COLO668 (cell line): ENCODE data around the gene MRM3.
"Not testable (repeated sequence)": the region's sequence is repeated elsewhere in the genome, so short reads cannot be mapped to it uniquely, and the experiment has no call there.

Source experiments
- DNase-seq: peaks from one replicate; lab custom pipeline; 2025; ENCODE audit not compliant: unreplicated experiment; lab: John Stamatoyannopoulos, UW

MRM3 gene

GRCh38 chr17:823501-823902 lies 41.3 kb downstream of the MRM3 start:
- DNase-seq: no peak

DNA sequence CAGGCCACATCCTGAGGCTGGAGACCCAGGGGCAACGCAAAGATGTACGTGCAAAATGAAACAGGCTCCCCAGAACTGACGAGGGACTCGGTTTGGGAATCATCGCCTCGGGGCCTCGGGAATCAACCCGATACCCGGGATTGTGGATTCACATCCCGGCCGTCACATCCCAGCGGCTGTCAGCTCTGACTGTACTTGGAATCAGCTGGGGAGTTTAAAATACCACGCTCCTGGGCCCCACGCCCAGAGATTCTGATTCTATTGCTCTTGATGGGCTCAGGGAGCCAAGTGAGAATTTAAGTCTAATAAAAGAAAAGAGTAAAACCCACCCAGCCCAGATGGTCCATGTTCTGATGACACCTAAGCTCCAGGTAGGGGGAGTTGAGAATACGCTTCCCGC lies 42.2 kb downstream of the MRM3 start:
- no peak for DNase-seq

DNA sequence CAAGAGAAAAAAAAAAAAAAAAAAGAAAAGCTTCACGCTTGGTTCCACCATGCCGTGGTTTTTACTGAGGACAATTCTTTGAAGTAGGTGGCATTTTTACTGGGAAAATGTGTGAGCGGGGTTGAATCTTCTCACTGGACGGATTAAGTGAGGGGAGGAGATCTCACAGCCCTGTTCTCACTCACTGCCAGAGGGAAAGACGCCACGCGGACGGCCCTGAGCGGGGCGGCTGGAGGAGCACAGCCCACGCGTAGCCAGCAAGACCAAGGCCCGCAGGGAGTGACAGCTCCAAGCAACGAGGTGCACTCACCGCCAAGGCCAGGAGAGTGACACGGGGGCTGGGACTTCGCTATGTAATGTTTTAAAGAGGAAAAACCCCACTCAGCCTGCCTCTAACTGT lies 43.1 kb downstream of the MRM3 start:
- DNase-seq: no peak

- no peak for DNase-seq
Observed at GRCh38 chr17:826778-827177, 44.6 kb downstream of the MRM3 start.

GRCh38 chr17:828761-829160 lies 46.6 kb downstream of the MRM3 start:
- DNase-seq: no peak

DNA sequence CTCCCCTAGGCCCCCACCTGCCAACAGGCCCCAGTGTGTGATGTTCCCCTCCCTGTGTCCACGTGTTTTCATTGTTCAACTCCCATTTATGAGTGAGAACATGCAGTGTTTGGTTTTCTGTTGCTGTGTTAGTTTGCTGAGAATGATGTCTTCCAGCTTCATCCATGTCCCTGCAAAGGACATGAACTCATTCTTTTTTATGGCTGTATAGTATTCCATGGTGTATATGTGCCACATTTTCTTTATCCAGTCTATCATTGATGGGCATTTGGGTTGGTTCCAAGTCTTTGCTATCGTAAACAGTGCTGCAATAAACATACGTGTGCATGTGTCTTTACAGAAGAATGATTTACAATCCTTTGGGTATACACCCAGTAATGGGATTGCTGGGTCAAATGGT lies 47.5 kb downstream of the MRM3 start:
- not testable (repeated sequence) for DNase-seq

- DNase-seq: no peak
Observed at GRCh38 chr17:830381-830780, 48.2 kb downstream of the MRM3 start.

GRCh38 chr17:830950-831349 lies 48.8 kb downstream of the MRM3 start:
- DNase-seq: no peak

DNA sequence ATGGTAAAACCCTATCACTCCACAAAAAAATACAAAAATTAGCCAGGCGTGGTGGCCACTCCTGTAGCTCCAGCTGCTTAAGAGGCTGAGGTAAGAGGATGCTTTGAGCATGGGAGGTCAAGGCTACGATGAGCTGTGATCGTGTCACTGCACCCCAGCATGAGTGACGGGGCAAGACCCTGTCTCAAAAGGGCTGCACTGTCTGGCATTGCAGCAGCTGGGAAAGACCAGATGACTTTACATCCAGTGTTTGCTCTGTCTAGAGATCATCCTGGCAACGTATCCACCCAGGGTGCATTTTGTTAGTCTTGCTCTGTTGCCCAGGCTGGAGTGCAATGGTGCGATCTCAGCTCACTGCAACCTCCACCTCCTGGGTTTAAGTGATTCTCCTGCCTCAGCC lies 52.0 kb downstream of the MRM3 start:
- no peak for DNase-seq

DNA sequence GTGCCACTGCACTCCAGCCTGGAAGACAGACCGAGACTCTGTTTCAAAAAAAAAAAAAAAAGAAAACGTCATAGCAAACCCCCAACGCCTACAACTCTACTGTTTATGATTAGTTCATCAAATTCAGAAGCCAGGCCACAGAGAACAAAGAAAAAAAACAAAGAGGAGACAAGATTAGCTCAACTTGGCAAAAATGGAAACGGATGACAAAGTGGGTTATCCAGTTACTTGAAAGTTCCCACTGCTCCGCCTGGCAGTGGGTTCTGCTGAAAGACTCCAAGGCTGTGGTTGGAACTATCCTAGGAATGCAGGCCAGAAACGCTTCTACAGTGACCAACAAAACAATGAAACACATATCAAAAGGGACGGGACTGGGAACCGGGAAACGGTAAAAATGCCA lies 53.1 kb downstream of the MRM3 start:
- DNase-seq: no peak

DNA sequence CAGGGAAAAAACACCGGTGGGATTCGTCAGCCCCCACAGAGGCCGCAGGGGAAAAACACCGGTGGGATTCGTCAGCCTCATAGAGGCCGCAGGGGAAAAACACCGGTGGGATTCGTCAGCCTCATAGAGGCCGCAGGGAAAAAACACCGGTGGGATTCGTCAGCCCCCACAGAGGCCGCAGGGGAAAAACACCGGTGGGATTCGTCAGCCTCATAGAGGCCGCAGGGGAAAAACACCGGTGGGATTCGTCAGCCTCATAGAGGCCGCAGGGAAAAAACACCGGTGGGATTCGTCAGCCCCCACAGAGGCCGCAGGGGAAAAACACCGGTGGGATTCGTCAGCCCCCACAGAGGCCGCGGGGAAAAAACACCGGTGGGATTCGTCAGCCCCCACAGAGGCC lies 53.6 kb downstream of the MRM3 start:
- DNase-seq: not testable (repeated sequence)

GRCh38 chr17:836151-836550 lies 54.0 kb downstream of the MRM3 start:
- no peak for DNase-seq

DNA sequence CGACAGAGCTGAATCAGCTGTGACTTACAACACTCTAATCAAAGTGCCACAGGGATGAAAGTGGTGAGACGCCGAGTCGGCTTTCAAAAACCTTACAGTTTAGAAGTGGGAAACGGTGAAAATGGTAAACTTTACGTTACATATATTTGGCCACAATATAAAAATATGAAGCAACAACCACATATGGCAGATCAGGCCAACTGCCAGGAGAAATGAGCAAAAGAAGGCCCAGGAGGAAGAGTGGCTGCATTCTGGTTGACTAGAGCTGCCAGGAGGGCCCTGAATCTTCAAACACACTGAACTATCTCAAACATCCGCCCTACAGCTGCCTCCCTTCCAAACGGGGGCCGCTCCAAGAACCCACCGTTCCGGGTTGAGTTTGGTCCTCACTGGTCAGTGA lies 56.3 kb downstream of the MRM3 start:
- DNase-seq: no peak

GRCh38 chr17:841313-841712 lies 59.2 kb downstream of the MRM3 start:
- DNase-seq: no peak
